Thyroid gland (tissue), 4 donors: ENCODE data around the gene PRRT4. TPM values are rescaled to one million over a fixed set of nuclear protein-coding genes. Genes with fewer than 3 reads are reported as not detected.

Experiments
- DNase-seq, 2 donors: peaks; one replicate each; pipeline ENCODE4 v3.0.0-alpha.2; 2019
- H3K27ac ChIP-seq, 3 donors: fragments of 200-600 bp; sonication (generic); 1 replicate in 2 of 3; 2 replicates in 1 of 3; pipeline ENCODE4 v1.5.1; 2016 to 2019; ENCODE audit warnings: mild to moderate bottlenecking in 1 of 3, moderate library complexity in 1 of 3
- H3K27me3 ChIP-seq: fragments of 200-600 bp; sonication (generic); one replicate; pipeline ENCODE4 v1.5.1; 2019
- H3K36me3 ChIP-seq, 2 donors: fragments of 200-600 bp; sonication (generic); one replicate each; pipeline ENCODE4 v1.5.1; 2016 to 2019
- H3K4me1 ChIP-seq, 2 donors: fragments of 200-600 bp; sonication (generic); one replicate each; pipeline ENCODE4 v1.5.1; 2017 to 2019
- H3K4me3 ChIP-seq, 3 donors: fragments of 200-600 bp; sonication (generic); replicated peaks in 1 of 3; 1 replicate in 2 of 3; 2 replicates in 1 of 3; pipeline ENCODE4 v1.5.1; 2016; ENCODE audit warnings: mild to moderate bottlenecking in 1 of 3
- H3K9me3 ChIP-seq: fragments of 200-600 bp; sonication (generic); one replicate; pipeline ENCODE4 v1.5.1; 2017
- POLR2A ChIP-seq, 2 donors: fragments of 450-650 bp; IDR thresholded peaks; one replicate each; pipeline ENCODE4 v1.6.1; 2017; ENCODE audit warnings: antibody characterized with exemption in 2 of 2, mild to moderate bottlenecking in 2 of 2, moderate library complexity in 1 of 2
- WGBS, 2 donors: methylation state at CpG; one replicate each; pipeline ENCODE4 v1.1.5; 2017; 5-methylcytosine and 5-hydroxymethylcytosine counted together
- intact Hi-C: fragments of 100-400 bp; cut with DNase I; formaldehyde crosslinking; loops from one replicate; pipeline ENCODE4 v1.15.1; 2023
- total RNA-seq, 4 donors: library from RNA; depleted of rRNA; stranded (reverse); fragments of >200 nt; gene quantifications; one replicate each; pipeline ENCODE4 v1.2.3, GENCODE V29; 2016
- TF ChIP-seq, protein P1 (sequence below), 6 experiments: fragments of 200-600 bp in 3 of 6; fragments of 450-650 bp in 3 of 6; sonication (generic) in 3 of 6; IDR thresholded peaks; one replicate each; pipeline ENCODE4 v1.5.1; 2016 to 2019; ENCODE audit warnings: antibody characterized with exemption in 6 of 6, mild to moderate bottlenecking in 2 of 6, inconsistent platforms in 1 of 6, moderate library complexity in 1 of 6

PRRT4 gene
- total RNA-seq, 4 donors from 2014 or later, result 0.78 to 1.1 TPM; not detected in 2

DNA sequence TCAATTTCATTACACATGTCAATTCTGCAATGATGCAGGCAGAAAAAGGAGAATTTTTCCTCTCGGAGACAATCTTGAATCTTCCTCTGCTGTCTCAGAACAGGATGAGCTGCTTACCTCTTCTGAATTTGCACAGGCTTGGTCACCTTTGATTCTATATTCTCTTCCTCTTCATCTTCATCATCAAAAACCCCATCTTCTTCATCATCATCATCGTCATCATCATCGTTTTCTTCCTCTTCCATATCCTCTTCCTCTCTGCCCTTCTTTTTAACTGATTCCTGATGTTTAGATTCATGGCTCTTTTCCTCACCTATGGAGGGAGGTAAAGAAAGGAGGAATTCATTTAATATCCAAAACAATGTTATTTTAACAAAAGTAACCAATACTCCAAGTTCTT, 25.8 kb downstream of the PRRT4 start:
- DNase-seq, result no peak
- no peaks in the 10 kb centered on the region for H3K4me1 ChIP-seq
- intact Hi-C loops, result no loop called here
- 89 to 97% methylated on average over 3 of the region's 3 CpGs for WGBS, 2 donors
- H3K27ac ChIP-seq, result no peak overlapping the region
- no peaks in the 10 kb centered on the region for H3K9me3 ChIP-seq
- H3K27me3 ChIP-seq, result no peaks in the 10 kb centered on the region
- peaks cover 63 to 68% of the 10 kb centered on the region in 2 donors for H3K36me3 ChIP-seq
- no peak overlapping the region for H3K4me3 ChIP-seq
- TF ChIP-seq POLR2A (IDR thresholded peaks at IDR 0.05), result no peak
- TF ChIP-seq, protein P1, sequence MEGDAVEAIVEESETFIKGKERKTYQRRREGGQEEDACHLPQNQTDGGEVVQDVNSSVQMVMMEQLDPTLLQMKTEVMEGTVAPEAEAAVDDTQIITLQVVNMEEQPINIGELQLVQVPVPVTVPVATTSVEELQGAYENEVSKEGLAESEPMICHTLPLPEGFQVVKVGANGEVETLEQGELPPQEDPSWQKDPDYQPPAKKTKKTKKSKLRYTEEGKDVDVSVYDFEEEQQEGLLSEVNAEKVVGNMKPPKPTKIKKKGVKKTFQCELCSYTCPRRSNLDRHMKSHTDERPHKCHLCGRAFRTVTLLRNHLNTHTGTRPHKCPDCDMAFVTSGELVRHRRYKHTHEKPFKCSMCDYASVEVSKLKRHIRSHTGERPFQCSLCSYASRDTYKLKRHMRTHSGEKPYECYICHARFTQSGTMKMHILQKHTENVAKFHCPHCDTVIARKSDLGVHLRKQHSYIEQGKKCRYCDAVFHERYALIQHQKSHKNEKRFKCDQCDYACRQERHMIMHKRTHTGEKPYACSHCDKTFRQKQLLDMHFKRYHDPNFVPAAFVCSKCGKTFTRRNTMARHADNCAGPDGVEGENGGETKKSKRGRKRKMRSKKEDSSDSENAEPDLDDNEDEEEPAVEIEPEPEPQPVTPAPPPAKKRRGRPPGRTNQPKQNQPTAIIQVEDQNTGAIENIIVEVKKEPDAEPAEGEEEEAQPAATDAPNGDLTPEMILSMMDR (IDR thresholded peaks at IDR 0.05), result no peak

DNA sequence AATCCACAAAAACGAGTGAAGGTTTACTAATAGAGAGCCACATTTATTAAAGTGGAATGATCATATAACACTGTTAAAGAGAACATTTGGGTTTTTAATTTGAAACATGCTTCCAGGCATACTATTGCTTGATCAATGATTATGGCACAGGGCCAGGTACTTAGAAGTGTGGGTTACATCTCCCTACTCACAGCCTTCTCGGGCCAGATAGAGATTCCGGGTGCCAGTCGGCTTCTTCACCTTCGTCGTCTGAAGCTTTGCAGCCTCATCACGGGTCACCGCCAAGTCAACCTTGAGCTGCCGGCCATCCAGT, 37.2 kb downstream of the PRRT4 start:
- no peak overlapping the region for H3K27ac ChIP-seq
- no peak for DNase-seq
- H3K27me3 ChIP-seq, result no peaks in the 10 kb centered on the region
- WGBS, 2 donors, result 93 to 97% methylated on average over 9 of the region's 9 CpGs
- H3K4me1 ChIP-seq, result no peaks in the 10 kb centered on the region
- peaks cover 32 to 64% of the 10 kb centered on the region in 2 donors for H3K36me3 ChIP-seq
- no peaks in the 10 kb centered on the region for H3K9me3 ChIP-seq
- intact Hi-C loops, result no loop called here
- no peak overlapping the region for H3K4me3 ChIP-seq
- TF ChIP-seq, protein P1 (IDR thresholded peaks at IDR 0.05), result no peak
- TF ChIP-seq POLR2A (IDR thresholded peaks at IDR 0.05), result no peak

DNA sequence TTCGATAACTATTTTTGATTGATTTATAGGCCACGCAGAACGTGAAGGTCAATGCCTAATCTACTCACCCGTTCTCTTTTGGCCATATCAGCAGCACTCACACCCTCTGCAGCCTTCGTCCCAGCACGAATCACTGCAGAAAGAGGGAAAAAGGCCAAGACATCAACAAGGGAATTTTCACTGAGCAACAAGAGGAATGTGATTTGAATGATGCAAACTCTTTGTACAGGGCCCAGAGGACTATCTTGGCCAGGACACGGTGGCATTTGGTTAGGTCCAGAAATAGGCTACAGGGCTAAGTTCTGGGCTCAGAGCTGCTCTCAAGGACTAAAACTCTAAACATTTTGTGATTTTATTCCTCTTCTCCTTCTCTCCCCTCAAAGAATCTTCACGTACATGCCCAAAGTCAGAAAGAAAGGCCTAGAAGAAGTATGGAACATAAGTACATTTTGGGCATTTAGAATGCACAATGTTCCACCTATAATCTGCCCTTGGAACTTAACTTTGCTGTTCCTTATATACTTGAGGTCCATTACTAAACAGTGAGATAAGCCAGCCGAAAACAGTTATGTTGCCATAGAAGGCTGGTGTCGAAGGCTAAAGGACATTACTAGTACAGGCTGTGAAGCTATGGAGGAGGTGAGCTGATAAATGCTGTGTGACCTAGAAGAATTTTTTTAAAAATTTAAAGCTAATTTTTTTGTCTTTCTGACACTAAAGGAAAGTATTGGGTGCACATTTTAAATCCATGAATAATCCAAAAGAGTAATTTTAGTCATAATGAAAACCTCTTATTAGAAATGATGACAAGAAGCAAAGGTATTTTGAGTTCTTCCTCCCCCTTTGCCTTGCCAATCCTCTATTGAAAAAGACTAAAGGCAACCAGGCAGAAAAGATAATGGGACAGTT, 37.8 kb downstream of the PRRT4 start:
- intact Hi-C loops, result no loop called here

GRCh38 chr7:128323040-128323439, 38.5 kb downstream of the PRRT4 start:
- TF ChIP-seq, protein P1 (IDR thresholded peaks at IDR 0.05), result no peak
- TF ChIP-seq POLR2A (IDR thresholded peaks at IDR 0.05), result no peak
- Histone ChIP-seq H3K36me3 (peaks cover 41 to 71% of the 10 kb centered on the region in 2 donors), H3K27ac (no peak overlapping the region), H3K27me3 (no peaks in the 10 kb centered on the region), H3K4me1 (no peaks in the 10 kb centered on the region), H3K4me3 (no peak overlapping the region), H3K9me3 (no peaks in the 10 kb centered on the region)
- no peak for DNase-seq
- intact Hi-C loops, result no loop called here

More for the DNA sequence above, 37.8 kb downstream of the PRRT4 start:
- TF ChIP-seq, protein P1 (IDR thresholded peaks at IDR 0.05), result no peak
- TF ChIP-seq POLR2A (IDR thresholded peaks at IDR 0.05), result no peak
- no peak overlapping the region for H3K4me3 ChIP-seq
- H3K4me1 ChIP-seq, result no peaks in the 10 kb centered on the region
- H3K27me3 ChIP-seq, result no peaks in the 10 kb centered on the region
- DNase-seq, result no peak
- H3K9me3 ChIP-seq, result no peaks in the 10 kb centered on the region
- H3K36me3 ChIP-seq, result peaks cover 38 to 68% of the 10 kb centered on the region in 2 donors
- WGBS, 2 donors, result 86 to 89% methylated on average over 10 of the region's 10 CpGs
- H3K27ac ChIP-seq, result no peak overlapping the region

DNA sequence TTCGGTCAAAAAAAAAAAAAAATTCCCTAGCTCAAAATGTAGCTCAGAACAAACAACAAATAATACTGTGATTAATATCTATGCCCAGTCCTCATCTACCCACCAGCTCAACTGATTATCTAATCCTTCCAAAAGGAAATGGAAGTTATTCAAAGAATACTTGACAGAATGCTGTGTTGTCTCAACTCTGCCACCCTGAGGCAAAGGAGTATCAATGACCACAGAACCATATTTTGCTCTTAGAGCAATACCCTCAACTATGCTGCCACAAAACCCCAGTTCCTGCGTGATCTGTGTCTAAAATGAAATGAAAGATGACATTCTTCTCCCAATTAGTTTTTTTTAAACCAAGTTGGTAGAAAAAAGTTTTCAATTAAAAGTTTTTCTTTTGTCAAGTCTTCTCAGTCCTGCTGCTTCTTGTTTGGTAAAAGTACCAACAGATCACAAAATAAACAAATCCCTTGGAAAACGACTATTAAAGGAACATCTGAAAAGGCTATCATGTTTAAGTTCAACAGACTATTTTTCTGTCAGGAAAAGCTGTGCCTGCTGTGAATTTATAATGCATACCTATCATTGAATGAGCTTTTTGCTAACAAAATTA, 39.3 kb downstream of the PRRT4 start:
- no peak overlapping the region for H3K4me3 ChIP-seq
- H3K27ac ChIP-seq, result no peak overlapping the region
- no peaks in the 10 kb centered on the region for H3K9me3 ChIP-seq
- no peak for TF ChIP-seq POLR2A (IDR thresholded peaks at IDR 0.05)
- TF ChIP-seq, protein P1 (IDR thresholded peaks at IDR 0.05), result peak in 3 of 6 experiments; percentile 28 to 32 (median 29)
- H3K4me1 ChIP-seq, result no peaks in the 10 kb centered on the region
- no peak for DNase-seq
- intact Hi-C loops, result no loop called here
- 75 to 78% methylated on average over 3 of the region's 3 CpGs for WGBS, 2 donors
- peaks cover 47 to 71% of the 10 kb centered on the region in 2 donors for H3K36me3 ChIP-seq
- H3K27me3 ChIP-seq, result no peaks in the 10 kb centered on the region
